Bronchial epithelial cell (primary cell): ENCODE data around the gene XRN2. TPM values are rescaled to one million over a fixed set of nuclear protein-coding genes. Genes with fewer than 3 reads are reported as not detected.

Experiments used
- DNase-seq: peaks from one replicate; pipeline ENCODE4 v3.0.0-alpha.2; 2010; ENCODE audit warnings: low read depth
- FAIRE-seq: peaks from 2 replicates; lab custom pipeline; 2011; peaks lifted over from hg19 to GRCh38; lab: Jason Lieb, UNC
- H3K27me3 ChIP-seq: 2 replicates; pipeline ENCODE4 v1.5.1; 2011; ENCODE audit warnings: low read length; ENCODE audit not compliant: control insufficient read depth, insufficient read depth
- H3K36me3 ChIP-seq: 2 replicates; pipeline ENCODE4 v1.5.1; 2011; ENCODE audit warnings: low read length; ENCODE audit not compliant: control insufficient read depth, insufficient read depth
- H3K4me3 ChIP-seq: 2 replicates; pipeline ENCODE4 v1.5.1; 2011; ENCODE audit warnings: mild to moderate bottlenecking, low read depth, low read length, control low read depth
- CTCF ChIP-seq: IDR thresholded peaks from 2 replicates; pipeline ENCODE4 v1.5.1; 2011; ENCODE audit warnings: mild to moderate bottlenecking, moderate library complexity, low read length, control low read depth, inconsistent platforms; ENCODE audit not compliant: insufficient read depth, severe bottlenecking
- total RNA-seq: library from RNA; depleted of rRNA; stranded (reverse); fragments of >200 nt; gene quantifications from 2 replicates; pipeline ENCODE4 v1.2.1, GENCODE V29; 2014

Gene XRN2
- total RNA-seq, 1 donor from 2014 or later = 78.2 TPM

DNA sequence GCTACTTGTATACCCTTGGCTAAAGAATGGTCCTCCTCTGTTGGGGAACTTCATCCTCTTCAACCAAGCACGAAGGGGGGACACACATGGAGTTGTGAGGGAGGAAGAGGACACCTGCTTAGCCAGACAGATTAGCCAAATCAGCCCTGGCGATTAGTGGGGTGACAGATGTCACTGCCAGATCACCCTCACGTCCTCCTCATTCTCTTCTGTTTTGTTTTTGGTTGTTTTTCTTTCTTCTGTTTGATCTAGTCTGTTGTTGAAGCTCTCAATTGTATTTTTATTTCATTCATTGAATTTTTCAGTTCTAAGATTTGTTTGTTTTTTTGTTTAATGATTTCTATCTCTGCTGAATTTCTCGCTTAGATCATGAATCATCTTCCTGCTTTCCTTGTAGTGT is 121.7 kb downstream of the XRN2 start:
- no peaks in the 10 kb centered on the region for H3K36me3 ChIP-seq
- no peak for TF ChIP-seq CTCF
- no peak for DNase-seq
- no peaks in the 10 kb centered on the region for H3K27me3 ChIP-seq
- H3K4me3 ChIP-seq = no peak overlapping the region
- no peak for FAIRE-seq

- Histone ChIP-seq H3K27me3 (no peaks in the 10 kb centered on the region), H3K4me3 (no peak overlapping the region), H3K36me3 (no peaks in the 10 kb centered on the region)
- DNase-seq (no peak), FAIRE-seq (no peak)
- TF ChIP-seq CTCF = no peak
Measured at GRCh38 chr20:21430020-21430419, 126.9 kb downstream of the XRN2 start.

DNA sequence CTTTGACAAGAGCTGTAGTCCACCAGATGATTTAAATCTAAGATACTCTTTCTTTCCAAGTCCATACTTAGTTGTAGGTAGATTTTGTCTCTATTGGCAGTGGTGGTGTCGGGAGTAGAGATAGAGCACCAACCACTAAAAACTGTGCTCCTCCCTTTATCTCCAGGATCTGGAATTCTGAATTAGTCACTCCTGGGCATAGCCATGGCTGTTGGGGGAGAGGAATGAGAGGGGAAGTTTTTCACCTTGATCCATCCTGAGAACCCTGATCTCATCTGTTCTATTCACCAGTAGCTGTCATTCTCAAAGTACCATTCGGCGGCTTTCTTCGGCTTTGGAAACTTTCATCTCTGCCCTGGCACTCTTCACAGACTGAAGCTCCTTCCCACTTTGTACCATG is 129.8 kb downstream of the XRN2 start:
- Histone ChIP-seq H3K36me3 (no peaks in the 10 kb centered on the region), H3K27me3 (no peaks in the 10 kb centered on the region), H3K4me3 (no peak overlapping the region)
- DNase-seq (no peak), FAIRE-seq (no peak)
- TF ChIP-seq CTCF = no peak

GRCh38 chr20:21433329-21433890 is 130.3 kb downstream of the XRN2 start:
- H3K27me3 ChIP-seq = no peaks in the 10 kb centered on the region
- peak; percentile 74 for DNase-seq
- FAIRE-seq = peak; percentile 40
- H3K36me3 ChIP-seq = no peaks in the 10 kb centered on the region
- TF ChIP-seq CTCF = no peak
- H3K4me3 ChIP-seq = no peak overlapping the region

GRCh38 chr20:21435576-21435975 is 132.4 kb downstream of the XRN2 start:
- FAIRE-seq = no peak
- no peak overlapping the region for H3K4me3 ChIP-seq
- no peaks in the 10 kb centered on the region for H3K36me3 ChIP-seq
- no peak for TF ChIP-seq CTCF
- no peak for DNase-seq
- H3K27me3 ChIP-seq = no peaks in the 10 kb centered on the region

DNA sequence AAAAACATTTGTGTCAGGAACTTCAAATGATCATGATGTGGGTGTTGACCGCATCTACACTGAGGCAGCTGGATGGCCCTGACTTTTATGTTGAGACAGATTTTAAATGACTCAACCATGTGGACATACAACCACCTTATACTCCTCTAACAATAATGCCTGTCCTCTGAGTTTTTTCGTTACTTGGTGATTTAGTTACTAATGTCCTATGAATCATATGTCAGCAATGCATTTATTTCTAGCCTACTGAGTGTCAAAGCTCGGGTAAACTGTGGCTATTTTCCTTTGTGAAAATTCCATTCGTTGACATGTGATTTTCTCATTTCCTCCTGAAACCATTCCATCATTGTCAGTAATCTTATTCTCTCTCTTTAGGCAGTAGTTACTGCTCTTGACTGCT is 133.1 kb downstream of the XRN2 start:
- TF ChIP-seq CTCF = no peak
- Histone ChIP-seq H3K36me3 (no peaks in the 10 kb centered on the region), H3K4me3 (no peak overlapping the region), H3K27me3 (no peaks in the 10 kb centered on the region)
- no peak for FAIRE-seq
- peak; percentile 94 for DNase-seq
